Mesendoderm (in vitro differentiated cells): Measurements from ENCODE around the gene NREP.

Experiments used
- DNase-seq: peaks from one replicate; pipeline ENCODE4 v3.0.0; 2013
- H2AK5ac ChIP-seq: 2 replicates; pipeline ENCODE4 v1.6.1; 2013; ENCODE audit warnings: low read length, inconsistent platforms
- H2BK120ac ChIP-seq: 2 replicates; pipeline ENCODE4 v1.6.1; 2013; ENCODE audit warnings: low read depth, mild to moderate bottlenecking, low read length, moderate library complexity, mixed read lengths
- H2BK15ac ChIP-seq: replicated peaks from 2 replicates; pipeline ENCODE4 v1.6.1; 2013; ENCODE audit warnings: low read depth, mild to moderate bottlenecking, moderate library complexity
- H2BK5ac ChIP-seq: 2 replicates; pipeline ENCODE4 v1.6.1; 2013; ENCODE audit warnings: low read length, inconsistent platforms
- H3K18ac ChIP-seq: 2 replicates; pipeline ENCODE4 v1.6.1; 2013; ENCODE audit warnings: mild to moderate bottlenecking, low read length, mixed read lengths
- H3K23ac ChIP-seq: one replicate; pipeline ENCODE4 v1.6.1; 2013; ENCODE audit warnings: low read length
- H3K27ac ChIP-seq: 2 replicates; pipeline ENCODE4 v1.5.1; 2013; ENCODE audit warnings: low read depth, mild to moderate bottlenecking, inconsistent platforms, low read length, moderate library complexity
- H3K27me3 ChIP-seq: 2 replicates; pipeline ENCODE4 v1.6.1; 2013; ENCODE audit warnings: low read length, control low read depth, mild to moderate bottlenecking, inconsistent platforms; ENCODE audit not compliant: insufficient read depth, poor library complexity
- H3K36me3 ChIP-seq: 2 replicates; pipeline ENCODE4 v1.6.1; 2013; ENCODE audit warnings: low read length, inconsistent platforms; ENCODE audit not compliant: control insufficient read depth, insufficient read depth
- H3K4ac ChIP-seq: one replicate; pipeline ENCODE4 v1.6.1; 2013; ENCODE audit warnings: low read depth, mild to moderate bottlenecking, low read length, moderate library complexity
- H3K4me1 ChIP-seq: 2 replicates; pipeline ENCODE4 v1.6.1; 2013; ENCODE audit warnings: low read depth, low read length, inconsistent platforms; ENCODE audit not compliant: control insufficient read depth
- H3K4me2 ChIP-seq: 2 replicates; pipeline ENCODE4 v1.6.1; 2013; ENCODE audit warnings: low read length
- H3K4me3 ChIP-seq: 2 replicates; pipeline ENCODE4 v1.5.1; 2013; ENCODE audit warnings: mild to moderate bottlenecking, low read length
- H3K56ac ChIP-seq: one replicate; pipeline ENCODE4 v1.6.1; 2013; ENCODE audit warnings: low read length
- H3K79me1 ChIP-seq: 2 replicates; pipeline ENCODE4 v1.6.1; 2013; ENCODE audit warnings: low read length, inconsistent platforms
- H3K79me2 ChIP-seq: 2 replicates; pipeline ENCODE4 v1.6.1; 2013; ENCODE audit warnings: mild to moderate bottlenecking, low read length; ENCODE audit not compliant: control insufficient read depth, insufficient read depth
- H3K9ac ChIP-seq: 2 replicates; pipeline ENCODE4 v1.6.1; 2013; ENCODE audit warnings: low read length, inconsistent platforms
- H4K5ac ChIP-seq: one replicate; pipeline ENCODE4 v1.6.1; 2013; ENCODE audit warnings: low read length
- H4K8ac ChIP-seq: one replicate; pipeline ENCODE4 v1.6.1; 2013; ENCODE audit warnings: low read depth, mild to moderate bottlenecking, control low read depth, low read length, moderate library complexity
- WGBS: extraction: QIAGEN DNeasy Blood & Tissue Kit; methylation state at CpG from one replicate; pipeline ENCODE4 v1.1.7; 2013; ENCODE audit warnings: low lambda C conversion rate, missing lambda C conversion rate; ENCODE audit not compliant: insufficient coverage; ENCODE audit errors: extremely low coverage; 5-methylcytosine and 5-hydroxymethylcytosine counted together

The NREP gene

GRCh38 chr5:111781200-111781599 lies 24.2 kb upstream of the NREP start:
- WGBS = no CpG with 5 or more reads among the region's 6 CpGs
- Histone ChIP-seq H2AK5ac (no peak overlapping the region), H4K8ac (no peak overlapping the region), H3K36me3 (no peaks in the 10 kb centered on the region), H2BK120ac (no peak overlapping the region), H3K4me1 (no peaks in the 10 kb centered on the region), H3K4me3 (no peak overlapping the region), H3K23ac (no peak overlapping the region), H4K5ac (no peak overlapping the region), H3K18ac (no peak overlapping the region), H3K79me2 (no peaks in the 10 kb centered on the region), H3K27me3 (no peaks in the 10 kb centered on the region), H2BK5ac (no peak overlapping the region), H3K4me2 (no peak overlapping the region), H3K56ac (no peak overlapping the region), H3K79me1 (no peaks in the 10 kb centered on the region), H3K9ac (no peak overlapping the region), H3K4ac (no peak overlapping the region), H3K27ac (no peak overlapping the region), H2BK15ac (no peak overlapping the region)
- DNase-seq = no peak

GRCh38 chr5:111779922-111780292 lies 22.9 kb upstream of the NREP start:
- Histone ChIP-seq H3K79me2 (no peaks in the 10 kb centered on the region), H3K27ac (no peak overlapping the region), H3K4me2 (no peak overlapping the region), H2BK15ac (no peak overlapping the region), H4K8ac (no peak overlapping the region), H2AK5ac (no peak overlapping the region), H2BK120ac (no peak overlapping the region), H3K27me3 (no peaks in the 10 kb centered on the region), H3K36me3 (no peaks in the 10 kb centered on the region), H3K4ac (no peak overlapping the region), H3K23ac (no peak overlapping the region), H3K4me3 (no peak overlapping the region), H3K9ac (no peak overlapping the region), H4K5ac (no peak overlapping the region), H3K18ac (no peak overlapping the region), H3K56ac (no peak overlapping the region), H2BK5ac (no peak overlapping the region), H3K79me1 (no peaks in the 10 kb centered on the region), H3K4me1 (no peaks in the 10 kb centered on the region)
- no peak for DNase-seq
- WGBS = no CpG with 5 or more reads among the region's 4 CpGs

- no peak overlapping the region for H3K27ac ChIP-seq
- no peaks in the 10 kb centered on the region for H3K4me1 ChIP-seq
- no peaks in the 10 kb centered on the region for H3K79me2 ChIP-seq
- no peak overlapping the region for H3K4me3 ChIP-seq
- H3K4me2 ChIP-seq = no peak overlapping the region
- H2BK15ac ChIP-seq = no peak overlapping the region
- DNase-seq = no peak
- no peak overlapping the region for H3K23ac ChIP-seq
- no peak overlapping the region for H2BK120ac ChIP-seq
- H2AK5ac ChIP-seq = no peak overlapping the region
- no peak overlapping the region for H3K9ac ChIP-seq
- no peaks in the 10 kb centered on the region for H3K79me1 ChIP-seq
- no peaks in the 10 kb centered on the region for H3K36me3 ChIP-seq
- no peak overlapping the region for H3K18ac ChIP-seq
- no peak overlapping the region for H4K8ac ChIP-seq
- H3K27me3 ChIP-seq = no peaks in the 10 kb centered on the region
- no peak overlapping the region for H2BK5ac ChIP-seq
- no peak overlapping the region for H3K4ac ChIP-seq
- H3K56ac ChIP-seq = no peak overlapping the region
- no CpG with 5 or more reads among the region's 3 CpGs for WGBS
- no peak overlapping the region for H4K5ac ChIP-seq
These were observed 22.4 kb upstream of the NREP start for GRCh38 chr5:111779260-111779921.

GRCh38 chr5:111776913-111777781 lies 20.2 kb upstream of the NREP start:
- Histone ChIP-seq H3K79me2 (no peaks in the 10 kb centered on the region), H2AK5ac (no peak overlapping the region), H3K23ac (no peak overlapping the region), H3K36me3 (no peaks in the 10 kb centered on the region), H4K5ac (no peak overlapping the region), H3K9ac (no peak overlapping the region), H2BK120ac (no peak overlapping the region), H3K79me1 (no peaks in the 10 kb centered on the region), H2BK5ac (no peak overlapping the region), H2BK15ac (no peak overlapping the region), H3K4me3 (no peak overlapping the region), H3K27ac (no peak overlapping the region), H3K27me3 (no peaks in the 10 kb centered on the region), H3K56ac (no peak overlapping the region), H3K4ac (no peak overlapping the region), H3K4me1 (no peaks in the 10 kb centered on the region), H4K8ac (no peak overlapping the region), H3K18ac (no peak overlapping the region), H3K4me2 (no peak overlapping the region)
- DNase-seq = no peak
- 100% methylated on average over 1 of the region's 6 CpGs for WGBS

GRCh38 chr5:111775224-111775623 lies 18.2 kb upstream of the NREP start:
- Histone ChIP-seq H3K4me2 (no peak overlapping the region), H3K18ac (no peak overlapping the region), H3K23ac (no peak overlapping the region), H3K36me3 (no peaks in the 10 kb centered on the region), H3K79me1 (no peaks in the 10 kb centered on the region), H2BK15ac (no peak overlapping the region), H3K4me1 (no peaks in the 10 kb centered on the region), H3K9ac (no peak overlapping the region), H3K4me3 (no peak overlapping the region), H2BK5ac (no peak overlapping the region), H4K5ac (no peak overlapping the region), H3K27me3 (no peaks in the 10 kb centered on the region), H4K8ac (no peak overlapping the region), H2AK5ac (no peak overlapping the region), H3K4ac (no peak overlapping the region), H3K56ac (no peak overlapping the region), H3K79me2 (no peaks in the 10 kb centered on the region), H3K27ac (no peak overlapping the region), H2BK120ac (no peak overlapping the region)
- WGBS = no CpG with 5 or more reads among the region's 2 CpGs
- DNase-seq = peak; percentile 22
